Right lobe of liver (tissue), 6 donors: ENCODE data around the gene COPS7B. TPM values are rescaled to one million over a fixed set of nuclear protein-coding genes. Genes with fewer than 3 reads are reported as not detected.
A peak's percentile ranks its signal among the peaks of the same experiment; 100 is the strongest.

ENCODE experiments used
- ATAC-seq, 4 donors: fragments of 200-7000 bp; cut with Tn5 transposase; one replicate each; pipeline ENCODE4 v1.9.1; 2020; ENCODE audit warnings: mild to moderate bottlenecking in 4 of 4, moderate library complexity in 4 of 4
- DNase-seq, 3 donors: peaks; one replicate each; pipeline ENCODE4 v3.0.0-alpha.2; 2020
- H3K27ac ChIP-seq, 3 donors: fragments of 200-600 bp; one replicate each; pipeline ENCODE4 v1.8.0; 2022
- H3K27me3 ChIP-seq, 2 donors: fragments of 200-600 bp; one replicate each; pipeline ENCODE4 v1.8.0; 2022
- H3K36me3 ChIP-seq, 4 donors: fragments of 200-600 bp; sonication (generic) in 1 of 4; one replicate each; pipeline versions ENCODE4 v1.5.1 to v1.8.0; 2017 to 2022; ENCODE audit warnings: control low read depth in 1 of 4
- H3K4me1 ChIP-seq, 4 donors: fragments of 200-600 bp; sonication (generic) in 1 of 4; one replicate each; pipeline versions ENCODE4 v1.5.1 to v1.8.0; 2017 to 2022; ENCODE audit warnings: control low read depth in 1 of 4
- H3K4me3 ChIP-seq, 3 donors: fragments of 200-600 bp; one replicate each; pipeline ENCODE4 v1.8.0; 2022
- H3K9me3 ChIP-seq, 4 donors: fragments of 200-600 bp; sonication (generic) in 1 of 4; one replicate each; pipeline versions ENCODE4 v1.5.1 to v1.8.0; 2017 to 2022; ENCODE audit warnings: control low read depth in 1 of 4
- POLR2A ChIP-seq: fragments of 450-650 bp; IDR thresholded peaks from one replicate; pipeline ENCODE4 v1.6.1; 2017; ENCODE audit warnings: antibody characterized with exemption, mild to moderate bottlenecking
- WGBS: methylation state at CpG from one replicate; pipeline ENCODE4 v1.1.6; 2018; ENCODE audit warnings: low coverage, low lambda C conversion rate; ENCODE audit not compliant: insufficient coverage; ENCODE audit errors: missing lambda C conversion rate; 5-methylcytosine and 5-hydroxymethylcytosine counted together
- intact Hi-C, 2 donors: fragments of 100-400 bp; cut with DNase I; formaldehyde crosslinking; loops; one replicate each; pipeline versions ENCODE4 v1.11.2 to v1.14.1; 2022
- total RNA-seq, 6 experiments: library from RNA; depleted of rRNA in 2 of 6; stranded (reverse); fragments of >200 nt in 2 of 6; fragmentation: NEBNext Ultra II Directional in 3 of 6; extraction: Animal tissue kit (Norgen Biotek cat#: 25700) in 3 of 6; gene quantifications; one replicate each; pipeline versions ENCODE4 v1.1.0 to v1.2.4, GENCODE V29; 2016 to 2023
- TF ChIP-seq, protein P1 (sequence below), 4 donors: fragments of 200-600 bp in 3 of 4; fragments of 450-650 bp in 1 of 4; IDR thresholded peaks; one replicate each; pipeline versions ENCODE4 v1.5.1 to v1.8.0; 2016 to 2022; ENCODE audit warnings: antibody characterized with exemption in 4 of 4, mild to moderate bottlenecking in 2 of 4
- donor health status: DM: no; HTN: yes; CAD: no.
- donor health status: DM: no; HTN: no; CAD: no.
- donor health status: DM: no; HTN: no; CAD: no.
- donor health status: DM: no; HTN: yes; CAD: no.
- donor health status: DM: no; HTN: yes; CAD: no.

Gene COPS7B
- total RNA-seq, 6 experiments from 2014 or later = 8.9 to 21.4 (median 12.7) TPM

DNA sequence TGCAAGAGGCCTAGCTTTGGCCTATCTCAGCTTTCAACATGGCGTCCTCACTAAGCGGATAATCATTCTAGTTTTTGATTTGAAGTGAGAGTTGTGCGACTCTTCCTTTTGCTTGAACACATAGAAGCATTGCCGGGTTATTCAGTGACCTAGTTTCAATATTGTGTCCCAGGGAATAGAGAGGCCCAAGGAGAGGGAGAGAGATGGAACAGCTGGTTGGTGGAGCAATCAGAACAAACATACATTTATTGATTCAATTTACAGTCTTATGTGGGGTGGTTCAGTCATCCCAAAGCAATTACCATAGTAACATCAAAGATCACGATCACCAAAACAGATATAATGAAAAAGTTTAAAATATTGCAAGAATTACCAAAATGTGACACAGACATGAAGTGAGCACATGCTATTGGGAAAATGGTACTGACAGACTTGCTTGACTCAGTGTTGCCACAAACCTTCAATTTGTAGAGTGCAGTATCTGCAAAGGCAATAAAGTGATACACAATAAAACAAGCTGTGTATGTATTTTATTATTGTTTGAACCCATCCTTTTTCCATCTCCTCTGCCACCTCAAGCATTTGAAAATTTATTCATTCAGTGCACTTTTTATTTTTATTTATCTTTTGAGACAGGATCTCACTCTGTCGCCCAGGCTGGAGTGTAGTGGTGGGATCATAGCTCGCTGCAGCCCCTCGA is 30.2 kb downstream of the COPS7B start:
- H3K27me3 ChIP-seq = no peaks in the 10 kb centered on the region
- ATAC-seq = no peak
- TF ChIP-seq, protein P1, sequence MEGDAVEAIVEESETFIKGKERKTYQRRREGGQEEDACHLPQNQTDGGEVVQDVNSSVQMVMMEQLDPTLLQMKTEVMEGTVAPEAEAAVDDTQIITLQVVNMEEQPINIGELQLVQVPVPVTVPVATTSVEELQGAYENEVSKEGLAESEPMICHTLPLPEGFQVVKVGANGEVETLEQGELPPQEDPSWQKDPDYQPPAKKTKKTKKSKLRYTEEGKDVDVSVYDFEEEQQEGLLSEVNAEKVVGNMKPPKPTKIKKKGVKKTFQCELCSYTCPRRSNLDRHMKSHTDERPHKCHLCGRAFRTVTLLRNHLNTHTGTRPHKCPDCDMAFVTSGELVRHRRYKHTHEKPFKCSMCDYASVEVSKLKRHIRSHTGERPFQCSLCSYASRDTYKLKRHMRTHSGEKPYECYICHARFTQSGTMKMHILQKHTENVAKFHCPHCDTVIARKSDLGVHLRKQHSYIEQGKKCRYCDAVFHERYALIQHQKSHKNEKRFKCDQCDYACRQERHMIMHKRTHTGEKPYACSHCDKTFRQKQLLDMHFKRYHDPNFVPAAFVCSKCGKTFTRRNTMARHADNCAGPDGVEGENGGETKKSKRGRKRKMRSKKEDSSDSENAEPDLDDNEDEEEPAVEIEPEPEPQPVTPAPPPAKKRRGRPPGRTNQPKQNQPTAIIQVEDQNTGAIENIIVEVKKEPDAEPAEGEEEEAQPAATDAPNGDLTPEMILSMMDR (IDR thresholded peaks at IDR 0.05) = no peak
- no peak for TF ChIP-seq POLR2A
- WGBS = 84% methylated on average over 8 of the region's 8 CpGs
- H3K27ac ChIP-seq = no peak overlapping the region
- no peaks in the 10 kb centered on the region for H3K4me1 ChIP-seq
- H3K9me3 ChIP-seq = no peaks in the 10 kb centered on the region
- no peaks in the 10 kb centered on the region for H3K36me3 ChIP-seq
- H3K4me3 ChIP-seq = no peak overlapping the region
- intact Hi-C loops = no loop called here
- no peak for DNase-seq

DNA sequence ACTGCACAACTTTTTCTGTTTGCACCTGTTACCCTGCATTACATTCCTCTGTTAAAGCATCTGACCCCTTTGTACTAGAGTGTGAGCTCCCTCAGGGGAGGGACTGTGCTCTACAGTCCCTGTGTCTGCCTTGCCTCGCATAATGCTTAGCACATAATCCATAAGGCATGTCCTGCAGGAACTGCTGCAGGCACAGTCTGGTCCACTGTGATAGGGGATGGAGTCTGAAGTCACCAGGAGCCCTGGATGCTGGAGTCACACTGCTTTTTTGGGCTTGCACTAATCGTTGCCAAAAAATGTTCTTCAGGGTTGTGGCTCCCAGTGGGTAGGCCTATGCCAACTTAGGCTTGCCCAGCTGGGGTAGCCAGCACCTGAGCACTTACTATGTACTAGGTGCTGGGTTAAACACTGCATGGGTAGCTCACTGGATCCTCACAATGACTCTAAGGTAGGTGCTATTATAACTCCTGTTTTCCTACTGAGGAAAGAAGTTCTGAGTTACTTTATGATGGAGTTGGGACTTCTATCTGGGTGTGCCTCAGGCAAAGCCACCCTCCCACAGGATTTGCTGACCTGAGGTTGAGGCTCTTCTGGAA is 33.3 kb downstream of the COPS7B start:
- Histone ChIP-seq H3K4me3 (no peak overlapping the region), H3K36me3 (no peaks in the 10 kb centered on the region), H3K4me1 (no peaks in the 10 kb centered on the region), H3K9me3 (no peaks in the 10 kb centered on the region), H3K27me3 (no peaks in the 10 kb centered on the region), H3K27ac (no peak overlapping the region)
- no peak for DNase-seq
- intact Hi-C loops = no loop called here
- 70% methylated on average over 1 of the region's 2 CpGs for WGBS
- peak in 1 of 4 donors; percentile 16 for ATAC-seq
- TF ChIP-seq POLR2A = no peak
- TF ChIP-seq, protein P1 (IDR thresholded peaks at IDR 0.05) = no peak

DNA sequence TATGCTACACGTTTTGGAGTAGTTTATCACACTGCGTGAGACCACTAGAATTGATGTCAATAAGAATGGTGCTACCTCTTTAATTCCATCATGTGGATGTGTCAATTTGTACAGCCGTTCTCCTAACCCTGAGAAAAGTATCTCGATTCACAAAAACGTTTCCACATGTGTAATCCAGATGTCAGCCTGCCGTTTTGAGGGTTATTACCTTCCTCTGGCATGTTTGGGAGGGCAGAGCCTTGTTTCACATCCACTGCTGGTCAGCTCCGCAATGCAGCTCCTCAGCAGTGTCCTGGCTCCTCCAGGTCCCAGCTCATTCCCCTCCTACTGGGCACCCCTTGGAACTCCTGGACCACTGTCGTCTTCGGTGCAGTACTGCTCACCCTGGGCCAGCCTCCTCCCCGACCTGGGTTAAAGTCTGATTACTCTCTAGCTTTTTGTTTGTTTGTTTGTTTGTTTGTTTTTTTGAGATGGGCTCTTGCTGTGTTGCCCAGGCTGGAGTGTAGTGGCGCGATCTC is 34.6 kb downstream of the COPS7B start:
- DNase-seq (no peak), ATAC-seq (no peak)
- TF ChIP-seq, protein P1 (IDR thresholded peaks at IDR 0.05) = no peak
- TF ChIP-seq POLR2A = no peak
- no peaks in the 10 kb centered on the region for H3K27me3 ChIP-seq
- intact Hi-C loops = no loop called here
- no peaks in the 10 kb centered on the region for H3K36me3 ChIP-seq
- H3K4me3 ChIP-seq = no peak overlapping the region
- no peaks in the 10 kb centered on the region for H3K9me3 ChIP-seq
- no peaks in the 10 kb centered on the region for H3K4me1 ChIP-seq
- WGBS = 65% methylated on average over 5 of the region's 12 CpGs
- no peak overlapping the region for H3K27ac ChIP-seq

DNA sequence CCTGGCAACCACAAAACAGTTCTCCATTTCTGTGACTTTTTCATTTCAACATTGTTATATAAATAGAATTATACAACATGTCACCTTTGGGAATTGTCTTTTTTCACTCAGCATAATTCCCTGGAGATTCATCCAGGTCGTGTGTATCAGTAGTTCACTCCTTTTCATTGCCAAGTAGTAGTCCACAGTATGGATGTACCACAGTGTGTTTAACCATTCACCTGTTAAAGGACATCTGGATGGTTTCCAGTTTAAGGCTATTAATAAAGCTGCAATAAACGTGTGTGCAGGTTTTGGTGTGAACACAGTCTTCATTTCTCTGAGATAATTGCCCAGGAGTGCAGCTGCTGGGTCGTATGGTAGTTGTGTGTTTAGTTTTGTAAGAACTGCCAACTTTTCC is 35.7 kb downstream of the COPS7B start:
- no peak overlapping the region for H3K27ac ChIP-seq
- no peaks in the 10 kb centered on the region for H3K9me3 ChIP-seq
- no peak overlapping the region for H3K4me3 ChIP-seq
- 36% methylated on average over 3 of the region's 3 CpGs for WGBS
- no peaks in the 10 kb centered on the region for H3K4me1 ChIP-seq
- no peaks in the 10 kb centered on the region for H3K27me3 ChIP-seq
- DNase-seq = no peak
- intact Hi-C loops = no loop called here
- TF ChIP-seq, protein P1 (IDR thresholded peaks at IDR 0.05) = no peak
- no peak for TF ChIP-seq POLR2A
- no peaks in the 10 kb centered on the region for H3K36me3 ChIP-seq
- ATAC-seq = no peak
